ENCODE data around the gene XPO5. TPM values are rescaled to one million over a fixed set of nuclear protein-coding genes. Genes with fewer than 3 reads are reported as not detected.

Gene XPO5
- total and polyA plus RNA-seq, 2 experiments from 2014 or later = 29.4 to 31.3 TPM

- H3K9me3 ChIP-seq (ENCODE audit: low read depth) = no peaks in the 10 kb centered on the region
- H3K27me3 ChIP-seq = peaks cover 17% of the 10 kb centered on the region
- TF ChIP-seq CTCF (IDR thresholded peaks at IDR 0.05; ENCODE audit: low read depth, low read length) = peak; percentile 96
- H3K36me3 ChIP-seq = peaks cover 21% of the 10 kb centered on the region
- no peak overlapping the region for H3K4me3 ChIP-seq
- H3K27ac ChIP-seq = no peak overlapping the region
- peak; percentile 86 to 89 for DNase-seq (ENCODE audit: low read depth in 1 of 2, low spot score in 1 of 2)
- H3K4me1 ChIP-seq (ENCODE audit: low read depth) = peaks cover 5% of the 10 kb centered on the region
Observed at GRCh38 chr6:43506667-43507471, 69.0 kb downstream of the XPO5 start.

- Histone ChIP-seq H3K4me3 (no peak overlapping the region), H3K27me3 (peaks cover 17% of the 10 kb centered on the region), H3K27ac (no peak overlapping the region), H3K36me3 (peaks cover 18% of the 10 kb centered on the region), H3K4me1 (ENCODE audit: low read depth) (peaks cover 5% of the 10 kb centered on the region), H3K9me3 (ENCODE audit: low read depth) (no peaks in the 10 kb centered on the region)
- no peak for TF ChIP-seq CTCF (IDR thresholded peaks at IDR 0.05; ENCODE audit: low read depth, low read length)
- DNase-seq (ENCODE audit: low read depth in 1 of 2, low spot score in 1 of 2) = no peak
Observed at GRCh38 chr6:43506171-43506570, 69.7 kb downstream of the XPO5 start.

GRCh38 chr6:43505718-43506117 lies 70.1 kb downstream of the XPO5 start:
- Histone ChIP-seq H3K9me3 (ENCODE audit: low read depth) (no peaks in the 10 kb centered on the region), H3K27me3 (peaks cover 17% of the 10 kb centered on the region), H3K27ac (no peak overlapping the region), H3K4me3 (no peak overlapping the region), H3K4me1 (ENCODE audit: low read depth) (peaks cover 5% of the 10 kb centered on the region), H3K36me3 (peaks cover 19% of the 10 kb centered on the region)
- no peak for DNase-seq (ENCODE audit: low read depth in 1 of 2, low spot score in 1 of 2)
- no peak for TF ChIP-seq CTCF (IDR thresholded peaks at IDR 0.05; ENCODE audit: low read depth, low read length)

GRCh38 chr6:43504756-43505593 lies 70.9 kb downstream of the XPO5 start:
- Histone ChIP-seq H3K4me1 (ENCODE audit: low read depth) (peaks cover 5% of the 10 kb centered on the region), H3K27me3 (peaks cover 17% of the 10 kb centered on the region), H3K36me3 (peaks cover 25% of the 10 kb centered on the region), H3K9me3 (ENCODE audit: low read depth) (no peaks in the 10 kb centered on the region), H3K27ac (no peak overlapping the region), H3K4me3 (no peak overlapping the region)
- DNase-seq (ENCODE audit: low read depth in 1 of 2, low spot score in 1 of 2) = no peak
- TF ChIP-seq CTCF (IDR thresholded peaks at IDR 0.05; ENCODE audit: low read depth, low read length) = no peak

- Histone ChIP-seq H3K27ac (no peak overlapping the region), H3K4me3 (no peak overlapping the region), H3K9me3 (ENCODE audit: low read depth) (no peaks in the 10 kb centered on the region), H3K27me3 (peaks cover 4% of the 10 kb centered on the region), H3K4me1 (ENCODE audit: low read depth) (peaks cover 5% of the 10 kb centered on the region), H3K36me3 (peaks cover 36% of the 10 kb centered on the region)
- TF ChIP-seq CTCF (IDR thresholded peaks at IDR 0.05; ENCODE audit: low read depth, low read length) = no peak
- no peak for DNase-seq (ENCODE audit: low read depth in 1 of 2, low spot score in 1 of 2)
Observed at GRCh38 chr6:43503443-43503842, 72.4 kb downstream of the XPO5 start.

All from cardiac muscle cell (in vitro differentiated cells and primary cell).